Stimulated activated CD4-positive, alpha-beta T cell treated with anti-CD3 and anti-CD28 coated beads, Interleukin-15, amount 100 ng/mL, for 1 hour (primary cell): ENCODE results near the gene PRKD1.
"Not testable (repeated sequence)": the region's sequence is repeated elsewhere in the genome, so short reads cannot be mapped to it uniquely, and the experiment has no call there.

ENCODE experiments used
- DNase-seq, 2 donors: peaks; one replicate each; pipeline ENCODE4 v3.0.0-alpha.2; 2020; ENCODE audit warnings: low read depth in 1 of 2, low spot score in 1 of 2

PRKD1 gene

GRCh38 chr14:29745863-29746262 lies 181.8 kb downstream of the PRKD1 start:
- DNase-seq: no peak

GRCh38 chr14:29743531-29743930 lies 184.1 kb downstream of the PRKD1 start:
- DNase-seq: no peak

GRCh38 chr14:29741909-29742401 lies 185.7 kb downstream of the PRKD1 start:
- no peak for DNase-seq

- no peak for DNase-seq
Observed at GRCh38 chr14:29740491-29740890, 187.2 kb downstream of the PRKD1 start.

- DNase-seq: no peak
Observed at GRCh38 chr14:29738950-29739349, 188.7 kb downstream of the PRKD1 start.

- no peak for DNase-seq
Observed at GRCh38 chr14:29738056-29738455, 189.6 kb downstream of the PRKD1 start.

- DNase-seq: no peak
Observed at GRCh38 chr14:29735459-29735858, 192.2 kb downstream of the PRKD1 start.

- no peak for DNase-seq
Observed at GRCh38 chr14:29734732-29735131, 192.9 kb downstream of the PRKD1 start.

GRCh38 chr14:29726560-29727331 lies 200.9 kb downstream of the PRKD1 start:
- not testable (repeated sequence) for DNase-seq

GRCh38 chr14:29724991-29725390 lies 202.7 kb downstream of the PRKD1 start:
- DNase-seq: no peak

GRCh38 chr14:29722831-29723230 lies 204.8 kb downstream of the PRKD1 start:
- DNase-seq: no peak

GRCh38 chr14:29721586-29721985 lies 206.1 kb downstream of the PRKD1 start:
- no peak for DNase-seq

- no peak for DNase-seq
Observed at GRCh38 chr14:29717901-29718300, 209.7 kb downstream of the PRKD1 start.

- DNase-seq: no peak
Observed at GRCh38 chr14:29716150-29716549, 211.5 kb downstream of the PRKD1 start.

- no peak for DNase-seq
Observed at GRCh38 chr14:29712601-29713000, 215.0 kb downstream of the PRKD1 start.

GRCh38 chr14:29710015-29710414 lies 217.6 kb downstream of the PRKD1 start:
- no peak for DNase-seq

- no peak for DNase-seq
Observed at GRCh38 chr14:29709490-29709889, 218.2 kb downstream of the PRKD1 start.

- no peak for DNase-seq
Observed at GRCh38 chr14:29706700-29707099, 220.9 kb downstream of the PRKD1 start.

GRCh38 chr14:29705801-29706200 lies 221.8 kb downstream of the PRKD1 start:
- no peak for DNase-seq

- DNase-seq: not testable (repeated sequence)
Observed at GRCh38 chr14:29689597-29689996, 238.1 kb downstream of the PRKD1 start.

GRCh38 chr14:29687866-29688265 lies 239.8 kb downstream of the PRKD1 start:
- DNase-seq: no peak

GRCh38 chr14:29687071-29687765 lies 240.4 kb downstream of the PRKD1 start:
- DNase-seq: no peak
